Measurements from ENCODE around the gene SINHCAF. TPM values are rescaled to one million over a fixed set of nuclear protein-coding genes. Genes with fewer than 3 reads are reported as not detected.
"Not testable (repeated sequence)": the region's sequence is repeated elsewhere in the genome, so short reads cannot be mapped to it uniquely, and the experiment has no call there.

Gene SINHCAF
- total and polyA plus RNA-seq, 11 donors, result 4.0 to 23.8 (median 12.8) TPM

GRCh38 chr12:31278424-31278823, 47.5 kb downstream of the SINHCAF start:
- Histone ChIP-seq H3K27me3 (no peaks in the 10 kb centered on the region), H3K4me1 (no peaks in the 10 kb centered on the region), H3K9me3 (no peaks in the 10 kb centered on the region), H3K4me3 (no peak overlapping the region), H3K27ac (no peak overlapping the region), H3K36me3 (peaks cover 0 to 29% (median 19%) of the 10 kb centered on the region in 9 donors)
- DNase-seq (no peak), ATAC-seq (no peak)
- intact Hi-C loops (cut with DNase I), result loop anchor here in 2 of 10 donors (10.0 kb wide), 2 partner anchors 164 to 434 kb away; no protein-coding TSS in a partner anchor
- no peak for TF ChIP-seq POLR2A (IDR thresholded peaks at IDR 0.05)
- no peak for TF ChIP-seq CTCF (IDR thresholded peaks at IDR 0.05)
- 84 to 90% (median 89%) methylated on average over 4 of the region's 4 CpGs for WGBS, 4 donors

- WGBS, 4 donors, result 84 to 97% (median 90%) methylated on average over 2 of the region's 2 CpGs
- peaks cover 0 to 15% (median 6%) of the 10 kb centered on the region in 9 donors for H3K36me3 ChIP-seq
- no peak overlapping the region for H3K27ac ChIP-seq
- no peaks in the 10 kb centered on the region for H3K9me3 ChIP-seq
- H3K4me1 ChIP-seq, result no peaks in the 10 kb centered on the region
- no peak overlapping the region for H3K4me3 ChIP-seq
- ATAC-seq (no peak), DNase-seq (no peak)
- no peak for TF ChIP-seq CTCF (IDR thresholded peaks at IDR 0.05)
- TF ChIP-seq POLR2A (IDR thresholded peaks at IDR 0.05), result no peak
- H3K27me3 ChIP-seq, result no peaks in the 10 kb centered on the region
- intact Hi-C loops (cut with DNase I), result loop anchor here in 2 of 10 donors (10.0 kb wide), 2 partner anchors 162 to 432 kb away; no protein-coding TSS in a partner anchor
These were observed 48.9 kb downstream of the SINHCAF start for GRCh38 chr12:31277081-31277480.

- no peaks in the 10 kb centered on the region for H3K27me3 ChIP-seq
- no peak for TF ChIP-seq CTCF (IDR thresholded peaks at IDR 0.05)
- TF ChIP-seq POLR2A (IDR thresholded peaks at IDR 0.05), result no peak
- H3K9me3 ChIP-seq, result no peaks in the 10 kb centered on the region
- no peak overlapping the region for H3K4me3 ChIP-seq
- no peak overlapping the region for H3K27ac ChIP-seq
- peaks cover 0 to 8% (median 0%) of the 10 kb centered on the region in 9 donors for H3K36me3 ChIP-seq
- ATAC-seq, result no peak
- no peaks in the 10 kb centered on the region for H3K4me1 ChIP-seq
- intact Hi-C loops (cut with DNase I), result loop anchor here in 2 of 10 donors (10.0 kb wide), 2 partner anchors 161 to 431 kb away; no protein-coding TSS in a partner anchor
- no peak for DNase-seq
- WGBS, 4 donors, result 95 to 100% (median 98%) methylated on average over 2 of the region's 2 CpGs
These were observed 50.5 kb downstream of the SINHCAF start for GRCh38 chr12:31275491-31275890.

- H3K4me1 ChIP-seq, result no peaks in the 10 kb centered on the region
- no peaks in the 10 kb centered on the region for H3K9me3 ChIP-seq
- H3K27me3 ChIP-seq, result no peaks in the 10 kb centered on the region
- H3K36me3 ChIP-seq, result peaks cover 0 to 8% (median 0%) of the 10 kb centered on the region in 9 donors
- no peak for DNase-seq
- H3K4me3 ChIP-seq, result no peak overlapping the region
- TF ChIP-seq CTCF (IDR thresholded peaks at IDR 0.05), result no peak
- TF ChIP-seq POLR2A (IDR thresholded peaks at IDR 0.05), result no peak
- intact Hi-C loops (cut with DNase I), result loop anchor here in 4 of 10 donors (5.0 to 10.0 kb wide), 4 partner anchors 160 to 430 kb away; no protein-coding TSS in a partner anchor
- no peak overlapping the region for H3K27ac ChIP-seq
- 82 to 89% (median 86%) methylated on average over 2 of the region's 2 CpGs for WGBS, 4 donors
- ATAC-seq, result no peak
These were observed 51.2 kb downstream of the SINHCAF start for GRCh38 chr12:31274520-31275300.

- intact Hi-C loops (cut with DNase I), result loop anchor here in 6 of 10 donors (2.0 to 10.0 kb wide), 6 partner anchors 25 to 429 kb away; no protein-coding TSS in a partner anchor
- H3K27ac ChIP-seq, H3K36me3 ChIP-seq, H3K4me3 ChIP-seq, H3K4me1 ChIP-seq, H3K9me3 ChIP-seq, ATAC-seq, H3K27me3 ChIP-seq, DNase-seq: not testable (repeated sequence)
- 95 to 98% (median 96%) methylated on average over 6 of the region's 6 CpGs for WGBS, 4 donors
These were observed 52.2 kb downstream of the SINHCAF start for GRCh38 chr12:31273794-31274193.
